DMS 273 treated with DMSO at 0.1 percent for 48 hours (cell line): Measurements from ENCODE around the gene TMA7.
"Not testable (repeated sequence)": the region's sequence is repeated elsewhere in the genome, so short reads cannot be mapped to it uniquely, and the experiment has no call there.

Experiments
- DNase-seq: peaks from one replicate; lab custom pipeline; 2025; lab: John Stamatoyannopoulos, UW

Gene TMA7

DNA sequence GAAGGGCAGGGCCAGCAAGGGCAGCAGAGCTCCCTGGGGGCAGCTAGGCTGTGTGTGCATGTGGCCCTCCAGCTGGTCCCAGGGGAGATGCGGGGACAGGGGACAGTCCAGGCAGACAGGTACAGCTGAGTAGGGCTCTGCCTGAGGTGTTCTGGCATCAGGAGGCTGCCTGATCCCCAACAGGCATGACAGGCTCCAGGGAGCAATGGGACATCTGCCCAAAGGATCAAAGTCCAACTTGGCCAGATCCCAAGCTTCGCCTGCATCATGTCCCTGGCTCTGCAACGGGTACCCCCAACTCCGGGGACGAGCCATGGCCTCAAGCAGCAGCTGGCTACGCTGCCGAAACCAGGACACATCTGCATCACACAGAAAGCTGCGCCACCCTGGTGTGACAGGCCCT is 28.3 kb downstream of the TMA7 start:
- no peak for DNase-seq

DNA sequence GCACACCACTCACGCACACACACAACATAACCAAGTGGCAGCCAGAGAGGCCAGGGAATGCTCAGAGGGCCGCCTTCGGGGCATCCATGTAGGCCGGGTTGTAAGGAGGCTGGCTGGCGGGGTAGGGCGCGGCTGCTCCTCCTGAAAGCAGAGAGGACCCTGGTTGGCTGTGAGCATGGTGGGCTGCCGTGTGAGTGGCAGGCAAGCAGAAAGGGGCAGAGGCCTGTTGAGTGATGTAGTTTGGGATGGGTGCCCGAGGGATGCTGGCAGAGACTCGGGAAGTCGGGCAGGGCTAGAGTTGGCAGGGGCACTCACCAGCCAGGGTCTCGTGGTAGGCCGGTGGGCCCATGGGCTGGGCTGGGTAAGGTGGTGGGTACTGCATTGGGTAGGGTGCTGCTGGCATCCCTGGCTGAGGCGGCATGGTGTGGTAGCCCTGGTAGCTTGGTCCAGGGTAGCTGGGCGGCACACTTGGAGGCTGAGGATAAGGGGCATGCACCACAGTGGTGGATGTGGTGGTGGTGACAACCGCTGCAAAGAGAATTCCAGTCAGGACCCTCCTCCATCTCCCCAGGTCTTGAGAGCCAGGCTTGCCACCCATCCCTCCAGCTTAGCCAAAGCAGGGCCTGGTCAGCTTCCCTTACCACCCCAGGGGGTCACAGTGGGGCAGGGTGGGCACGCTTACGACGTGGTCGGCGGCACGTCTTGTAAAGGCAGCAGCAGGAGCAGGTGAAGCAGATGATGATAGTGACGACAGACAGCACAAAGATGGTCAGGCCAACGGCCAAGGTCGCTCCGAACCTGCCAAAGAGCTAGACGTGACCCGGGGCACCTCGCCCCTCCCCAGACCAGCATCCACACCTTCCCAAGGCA is 29.2 kb downstream of the TMA7 start:
- no peak for DNase-seq

DNA sequence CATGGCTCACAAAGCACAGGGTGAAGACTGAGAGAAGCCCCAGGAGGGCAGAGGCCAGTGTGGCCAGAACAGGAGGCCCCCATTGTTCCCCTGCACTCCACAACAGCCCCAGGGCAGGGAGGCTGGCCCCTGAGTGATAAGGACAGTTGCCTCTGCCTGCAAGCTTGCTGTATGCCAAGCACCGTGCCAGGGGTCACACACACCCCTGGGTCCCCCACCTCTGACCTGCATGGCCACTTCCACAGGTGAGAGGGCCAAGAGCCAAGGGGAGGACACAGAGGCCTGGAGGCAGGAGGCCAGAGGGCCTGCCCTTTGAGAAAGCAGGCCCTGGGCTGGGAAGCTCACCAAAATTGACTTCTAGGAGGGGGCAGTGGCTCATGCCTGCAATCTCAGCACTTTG is 30.2 kb downstream of the TMA7 start:
- no peak for DNase-seq

DNA sequence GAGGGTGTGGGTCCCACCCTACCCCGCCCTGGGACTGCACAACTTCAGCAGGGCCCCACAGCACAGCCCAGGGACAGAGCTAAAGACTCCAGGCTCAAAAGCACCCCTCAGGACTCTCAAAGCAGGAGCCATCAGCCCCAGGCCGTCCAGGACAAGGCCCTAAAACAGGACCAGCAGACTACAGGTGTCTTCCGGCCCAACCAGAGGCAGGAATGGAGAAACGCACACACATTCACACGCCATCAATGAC is 32.5 kb downstream of the TMA7 start:
- no peak for DNase-seq

DNA sequence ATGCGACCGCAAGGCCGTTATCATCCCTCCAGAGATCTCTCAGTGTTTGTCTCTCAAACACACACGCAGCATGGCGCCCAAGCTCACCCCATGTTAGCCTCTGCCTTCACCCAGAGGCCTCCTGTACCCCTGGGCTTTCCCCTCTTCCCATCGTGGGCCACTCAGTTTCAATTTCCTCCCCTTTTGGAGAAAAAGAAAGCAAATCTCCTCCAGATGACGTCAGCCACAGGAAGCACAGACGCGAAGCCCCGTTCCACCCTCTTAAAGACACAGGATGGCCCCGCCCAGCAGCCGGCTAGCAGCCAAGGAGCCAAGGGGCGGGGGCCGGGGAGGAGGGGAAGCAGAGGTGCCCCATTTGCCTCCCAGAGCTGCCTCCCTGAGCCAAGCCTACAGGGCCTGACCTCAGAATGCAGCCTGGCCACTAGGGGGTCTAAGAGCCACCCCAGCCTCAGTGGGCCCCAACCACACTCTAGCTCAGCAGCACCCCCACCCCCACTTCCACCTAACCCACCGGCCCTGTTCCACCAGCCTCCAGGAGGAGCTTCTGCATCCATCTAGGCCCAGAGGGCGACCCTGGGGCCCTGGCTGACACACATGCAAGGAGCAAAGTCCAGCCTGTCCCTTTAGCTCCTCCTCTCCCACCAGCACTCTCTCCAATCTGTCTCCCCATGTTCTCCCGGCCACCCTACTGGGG is 33.0 kb downstream of the TMA7 start:
- DNase-seq: peak; percentile 62

DNA sequence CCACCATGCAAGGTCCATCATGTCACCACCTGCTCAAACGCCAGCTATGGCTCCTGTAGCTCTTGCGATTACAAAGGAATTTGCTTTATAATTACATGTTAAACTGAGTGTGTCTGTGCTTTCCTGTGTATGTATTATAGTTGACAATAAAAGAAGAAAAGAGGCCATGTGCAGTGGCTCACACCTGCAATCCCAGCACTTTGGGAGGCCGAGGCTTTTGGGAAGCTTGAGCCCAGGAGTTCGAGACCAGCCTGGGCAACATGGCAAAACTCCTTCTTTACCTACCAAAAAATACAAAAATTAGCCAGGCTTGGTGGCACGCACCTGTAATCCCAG is 33.5 kb downstream of the TMA7 start:
- no peak for DNase-seq

DNA sequence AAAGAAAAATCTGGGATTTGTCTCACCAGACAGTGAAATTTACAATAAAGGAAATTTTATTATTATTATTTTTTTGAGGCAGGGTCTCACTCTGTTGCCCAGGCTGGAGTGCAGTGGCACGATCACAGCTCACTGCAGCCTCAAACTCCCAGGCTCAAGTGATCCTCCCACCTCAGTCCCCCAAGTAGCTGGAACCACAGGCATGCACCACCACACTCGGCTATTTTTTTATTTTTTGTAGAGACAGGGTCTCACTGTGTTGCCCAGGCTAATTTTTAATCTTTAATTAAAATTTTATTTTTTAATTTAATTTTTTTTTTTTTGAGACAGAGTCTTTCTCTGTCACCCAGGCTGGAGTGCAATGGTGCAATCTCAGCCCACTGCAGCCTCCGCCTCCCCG is 34.0 kb downstream of the TMA7 start:
- not testable (repeated sequence) for DNase-seq

DNA sequence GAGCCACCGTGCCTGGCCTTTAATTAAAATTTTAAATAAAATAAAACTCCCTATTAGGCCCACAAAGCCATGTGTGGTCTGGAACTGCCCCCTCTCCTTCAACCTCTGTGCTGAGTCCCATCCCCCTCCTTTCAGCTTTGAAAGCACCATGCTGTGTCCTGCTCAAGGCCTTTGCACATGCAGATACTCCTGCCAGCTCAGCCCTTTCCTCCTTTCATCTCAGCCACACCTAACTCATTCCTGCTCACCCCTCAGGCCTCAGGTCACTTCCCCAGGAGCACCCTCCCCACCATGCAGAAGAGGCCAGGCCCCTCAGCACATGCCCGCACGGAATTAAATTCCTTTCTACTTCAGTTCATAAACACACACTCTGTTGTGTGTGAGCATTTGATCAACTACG is 34.6 kb downstream of the TMA7 start:
- no peak for DNase-seq

DNA sequence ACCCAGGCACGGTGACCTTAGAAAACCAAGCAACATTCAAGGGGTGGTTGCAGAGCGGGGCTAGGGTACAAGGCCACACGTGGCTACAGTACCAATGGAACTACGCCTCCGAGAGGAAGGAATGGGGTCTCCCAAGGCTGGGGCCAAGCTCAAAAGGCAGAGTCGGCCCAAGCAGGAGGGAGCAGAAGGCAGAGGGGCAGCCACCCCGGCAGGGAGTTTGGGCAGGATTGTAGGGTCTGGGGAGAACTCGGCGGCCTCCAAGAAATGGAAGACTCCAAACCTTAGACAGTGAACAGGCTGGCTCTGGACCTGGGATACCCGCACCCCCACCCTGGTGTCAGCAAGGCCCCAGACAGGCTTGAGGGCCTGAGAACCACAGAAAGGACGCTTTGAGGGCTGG is 35.1 kb downstream of the TMA7 start:
- DNase-seq: no peak

DNA sequence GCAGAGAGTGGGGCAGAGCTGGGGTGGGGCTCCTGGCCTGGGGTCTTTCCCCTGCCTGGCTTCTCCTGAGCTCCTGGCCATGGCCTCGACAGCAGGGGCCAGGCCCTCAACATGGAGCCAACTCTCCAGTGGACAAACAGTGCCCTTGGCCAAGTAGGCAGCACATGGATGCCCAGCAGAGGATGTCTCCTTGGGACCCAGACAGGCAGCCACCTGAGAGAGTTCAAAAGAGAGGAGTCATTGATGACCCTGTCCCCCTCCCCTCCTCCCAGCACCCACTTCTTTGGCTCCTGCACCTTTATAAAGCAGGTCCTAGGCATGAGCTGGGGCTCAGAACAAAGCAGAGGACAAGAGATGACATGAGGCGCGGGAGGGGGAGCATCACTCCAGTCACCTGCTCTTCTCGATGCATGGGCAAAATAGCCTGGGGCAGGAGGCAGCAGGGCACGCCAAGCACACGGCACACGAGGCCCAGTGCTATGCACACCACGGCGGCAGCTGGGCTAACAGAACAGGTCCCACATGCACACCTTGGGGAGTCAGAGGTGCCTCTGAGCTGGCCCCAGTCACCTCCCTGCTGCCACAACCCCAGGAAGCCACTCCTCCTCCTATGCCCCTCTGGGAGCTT is 36.5 kb downstream of the TMA7 start:
- no peak for DNase-seq

DNA sequence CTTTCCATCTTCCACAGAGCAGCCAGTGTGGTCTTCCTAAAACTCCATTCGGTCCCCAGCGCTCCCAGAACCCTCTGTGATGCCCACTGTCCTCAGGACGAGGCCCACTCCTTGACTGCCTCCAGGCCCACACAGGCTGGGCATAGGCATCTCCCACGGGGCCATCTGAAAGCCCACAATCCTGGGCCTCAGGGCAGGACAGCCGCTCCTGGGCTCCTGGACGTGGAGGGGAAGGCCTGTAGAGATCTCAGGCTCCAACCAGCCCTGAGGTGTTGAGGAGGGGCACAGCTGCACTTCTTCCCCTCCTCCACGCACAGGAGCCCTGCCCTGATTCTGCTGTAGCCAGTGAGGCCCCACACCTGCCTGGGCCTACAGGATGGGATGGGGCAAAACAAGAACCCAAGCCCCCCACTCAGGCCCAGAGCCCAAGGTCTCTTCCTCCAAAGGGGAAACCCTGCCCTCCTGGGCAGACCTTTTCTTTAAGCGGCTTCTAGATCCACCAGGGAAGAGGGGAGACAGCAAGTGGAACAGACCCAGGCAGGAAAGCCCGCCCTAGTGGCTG is 38.0 kb downstream of the TMA7 start:
- DNase-seq: no peak

DNA sequence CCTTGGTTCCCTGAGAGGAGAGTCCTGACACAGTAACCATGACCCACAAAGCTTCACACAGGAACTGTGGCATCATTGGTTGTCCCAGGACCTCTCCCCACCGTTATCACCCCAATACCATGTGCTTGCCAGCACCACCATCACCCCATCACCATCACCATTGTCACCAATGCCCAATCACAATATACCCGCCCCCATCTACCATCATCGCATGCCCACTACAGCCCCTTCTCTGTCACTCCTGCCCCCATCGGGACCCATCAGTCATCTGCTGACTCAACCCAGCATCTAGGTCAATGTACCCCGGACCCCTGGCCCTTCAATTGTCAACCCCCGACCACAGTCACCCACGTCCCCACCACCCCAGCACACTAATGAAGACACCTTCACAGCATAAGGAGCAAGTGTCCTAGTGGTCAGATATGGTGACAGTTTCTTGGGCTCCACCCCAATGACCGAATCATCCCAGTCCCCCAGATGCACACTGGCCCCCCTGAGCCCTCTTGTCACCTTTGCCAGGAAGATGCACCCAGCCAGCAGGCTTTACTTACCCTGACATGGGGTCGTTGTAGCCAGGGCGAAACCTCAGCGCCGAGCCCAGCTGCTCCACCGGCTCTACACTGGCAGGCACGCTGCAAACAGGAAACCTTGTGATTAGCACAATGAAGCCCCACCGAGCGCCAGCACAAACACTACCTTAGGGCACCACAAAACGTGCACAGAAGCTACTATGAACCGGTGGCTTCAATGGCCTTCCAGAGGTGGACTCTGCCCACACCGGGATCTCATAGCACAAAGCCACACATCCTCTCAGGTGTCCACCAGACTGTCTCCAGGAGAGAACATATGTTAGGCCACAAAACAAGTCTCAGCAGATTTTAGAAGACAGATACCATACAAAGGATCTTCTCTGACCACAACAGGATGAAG is 38.8 kb downstream of the TMA7 start:
- no peak for DNase-seq

DNA sequence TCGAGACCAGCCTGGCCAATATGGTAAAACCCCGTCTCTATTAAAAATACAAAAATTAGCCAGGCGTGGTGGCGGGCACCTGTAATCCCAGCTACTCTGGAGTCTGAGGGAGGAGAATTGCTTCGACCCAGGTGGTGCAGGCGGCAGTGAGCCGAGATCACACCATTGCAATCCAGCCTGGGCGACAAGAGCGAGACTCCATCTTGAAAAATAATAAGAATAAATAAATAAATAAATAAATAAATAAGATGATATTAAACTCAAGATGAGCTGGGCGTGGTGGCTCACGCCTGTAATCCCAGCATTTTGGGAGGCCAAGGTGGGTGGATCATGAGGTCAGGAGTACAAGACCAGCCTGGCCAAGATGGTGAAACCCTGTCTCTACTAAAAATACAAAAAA is 40.8 kb downstream of the TMA7 start:
- not testable (repeated sequence) for DNase-seq

DNA sequence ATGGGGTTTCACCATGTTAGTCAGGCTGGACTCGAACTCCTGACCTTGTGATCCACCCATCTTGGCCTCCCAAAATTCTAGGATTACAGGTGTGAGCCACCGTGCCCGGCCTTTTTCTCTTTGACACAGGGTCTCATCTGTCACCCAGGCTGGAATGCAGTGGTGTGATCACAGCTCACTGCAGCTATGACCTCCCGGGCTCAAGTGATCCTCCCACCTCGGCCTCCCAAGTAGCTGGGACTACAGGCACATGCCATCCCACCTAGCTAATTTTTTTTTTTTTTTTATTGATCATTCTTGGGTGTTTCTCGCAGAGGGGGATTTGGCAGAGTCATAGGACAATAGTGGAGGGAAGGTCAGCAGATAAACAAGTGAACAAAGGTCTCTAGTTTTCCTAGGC is 42.8 kb downstream of the TMA7 start:
- DNase-seq: not testable (repeated sequence)

DNA sequence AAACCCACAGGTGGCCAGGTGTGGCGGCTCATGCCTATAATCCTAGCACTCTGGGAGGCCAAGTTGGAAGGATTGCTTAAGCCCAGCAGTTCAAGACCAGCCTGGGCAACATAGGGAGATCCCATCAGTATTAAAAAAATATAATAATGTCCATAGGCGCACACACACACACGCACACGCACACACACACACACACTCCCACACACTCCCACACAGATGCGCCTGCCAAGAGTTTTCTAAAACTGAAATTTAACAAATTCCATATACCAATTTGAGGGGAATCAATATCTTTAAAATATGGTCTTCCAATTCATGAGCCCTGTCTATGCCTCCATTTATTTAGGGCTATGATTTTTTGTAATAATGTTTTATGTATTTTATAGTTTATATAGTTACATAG is 46.9 kb downstream of the TMA7 start:
- DNase-seq: no peak

DNA sequence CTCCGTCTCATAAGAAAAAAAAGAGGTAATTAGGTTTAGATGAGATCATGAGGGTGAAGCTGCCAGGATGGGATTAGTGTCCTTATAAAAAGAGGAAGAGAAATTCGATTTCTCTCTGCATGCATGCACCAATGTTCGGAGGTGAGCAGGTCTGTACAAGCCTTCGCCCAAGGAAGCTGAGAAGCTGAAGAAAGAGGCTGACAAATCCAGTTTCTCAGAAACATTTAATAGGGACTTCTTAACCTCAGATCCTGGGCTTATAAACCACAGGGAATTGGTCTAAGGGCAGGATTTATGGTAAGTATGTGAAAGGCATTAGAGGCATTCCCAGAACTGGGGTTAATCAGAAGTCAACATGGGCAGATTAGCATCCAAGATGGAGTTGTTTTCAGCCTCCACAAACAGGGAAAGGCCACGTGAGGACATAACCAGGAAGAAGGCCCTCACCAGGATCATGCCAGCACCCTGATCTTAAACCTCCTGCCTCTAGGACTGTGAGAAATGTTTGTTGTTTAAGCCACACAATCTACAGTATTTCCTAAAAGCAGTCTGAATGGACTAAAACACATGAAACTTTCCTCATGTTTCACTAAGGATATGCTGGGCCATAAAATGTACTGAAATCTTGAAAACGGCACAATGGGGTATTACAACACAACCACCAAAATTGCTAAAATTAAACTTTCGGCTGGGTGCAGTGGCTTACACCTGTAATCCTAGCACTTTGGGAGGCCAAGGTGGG is 52.6 kb downstream of the TMA7 start:
- no peak for DNase-seq

DNA sequence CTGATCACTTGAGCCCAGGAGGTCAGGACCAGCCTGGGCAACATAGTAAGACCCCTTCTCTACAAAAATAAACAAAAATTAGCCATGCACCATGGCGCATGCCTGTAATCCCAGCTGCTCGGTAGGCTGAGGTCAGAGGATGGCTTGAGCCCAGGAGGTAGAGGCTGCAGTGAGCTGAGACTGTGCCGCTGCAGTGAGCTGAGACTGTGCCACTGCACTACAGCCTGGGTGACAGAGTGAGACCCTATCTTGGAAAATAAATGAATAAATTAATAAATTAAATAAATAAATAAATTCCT is 53.1 kb downstream of the TMA7 start:
- no peak for DNase-seq
